Esophagus squamous epithelium (tissue), 4 donors: Measurements from ENCODE around the gene EEF1AKMT1.

ENCODE experiments used
- POLR2A ChIP-seq, 4 donors: fragments of 450-650 bp; IDR thresholded peaks; one replicate each; pipeline ENCODE4 v1.6.1; 2017; ENCODE audit warnings: antibody characterized with exemption in 4 of 4, mild to moderate bottlenecking in 4 of 4, moderate library complexity in 3 of 4
- TF ChIP-seq, protein P1 (sequence below), 6 experiments: fragments of 450-650 bp in 4 of 6; fragments of 200-600 bp in 2 of 6; sonication (generic) in 2 of 6; IDR thresholded peaks; one replicate each; pipeline ENCODE4 v1.5.1; 2016 to 2019; ENCODE audit warnings: antibody characterized with exemption in 6 of 6, mild to moderate bottlenecking in 4 of 6, moderate library complexity in 4 of 6

DNA sequence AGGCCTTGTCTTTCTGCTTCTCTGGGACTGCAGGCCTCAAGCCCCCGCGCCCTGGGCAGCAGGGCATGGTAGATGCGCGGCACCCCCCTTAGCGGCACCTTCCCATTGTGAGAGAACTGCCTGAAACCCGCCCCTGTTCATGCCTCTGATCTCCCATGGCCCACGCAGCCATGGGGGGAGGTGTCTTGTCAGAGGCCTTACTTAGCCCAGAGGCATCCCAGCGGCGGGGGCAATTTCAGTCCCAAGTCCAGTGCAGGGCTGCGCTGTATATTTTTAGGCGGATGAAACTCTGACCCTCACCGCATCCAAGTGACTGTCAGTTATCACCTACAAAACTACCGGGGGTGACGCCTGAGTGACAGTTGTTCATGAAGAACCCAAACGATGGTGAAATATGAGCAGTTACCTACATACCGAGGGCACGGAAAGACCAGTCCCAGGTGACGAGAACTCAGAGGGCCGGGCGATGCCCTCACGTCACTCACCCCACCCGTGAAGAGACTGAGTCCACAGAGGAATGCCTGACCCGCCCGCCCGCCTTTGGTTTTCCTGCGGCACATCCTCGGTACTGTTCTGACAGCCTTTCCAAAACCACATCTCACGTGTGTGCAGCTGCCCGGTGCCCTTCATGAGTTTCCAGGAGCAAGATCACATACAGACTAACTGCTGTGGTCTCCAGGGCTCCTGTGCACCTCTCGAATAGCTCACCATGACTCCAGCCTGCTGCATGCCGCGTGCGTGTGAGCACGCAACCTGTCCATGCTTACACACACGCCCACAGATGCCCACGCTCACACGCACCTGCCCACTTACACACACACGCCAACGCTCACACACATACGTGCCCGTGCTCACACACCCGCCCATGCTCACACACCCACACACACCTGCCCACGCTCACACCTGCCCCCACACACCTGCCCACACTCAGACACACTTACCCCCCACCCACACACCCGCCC is 55.9 kb downstream of the EEF1AKMT1 start:
- TF ChIP-seq, protein P1, sequence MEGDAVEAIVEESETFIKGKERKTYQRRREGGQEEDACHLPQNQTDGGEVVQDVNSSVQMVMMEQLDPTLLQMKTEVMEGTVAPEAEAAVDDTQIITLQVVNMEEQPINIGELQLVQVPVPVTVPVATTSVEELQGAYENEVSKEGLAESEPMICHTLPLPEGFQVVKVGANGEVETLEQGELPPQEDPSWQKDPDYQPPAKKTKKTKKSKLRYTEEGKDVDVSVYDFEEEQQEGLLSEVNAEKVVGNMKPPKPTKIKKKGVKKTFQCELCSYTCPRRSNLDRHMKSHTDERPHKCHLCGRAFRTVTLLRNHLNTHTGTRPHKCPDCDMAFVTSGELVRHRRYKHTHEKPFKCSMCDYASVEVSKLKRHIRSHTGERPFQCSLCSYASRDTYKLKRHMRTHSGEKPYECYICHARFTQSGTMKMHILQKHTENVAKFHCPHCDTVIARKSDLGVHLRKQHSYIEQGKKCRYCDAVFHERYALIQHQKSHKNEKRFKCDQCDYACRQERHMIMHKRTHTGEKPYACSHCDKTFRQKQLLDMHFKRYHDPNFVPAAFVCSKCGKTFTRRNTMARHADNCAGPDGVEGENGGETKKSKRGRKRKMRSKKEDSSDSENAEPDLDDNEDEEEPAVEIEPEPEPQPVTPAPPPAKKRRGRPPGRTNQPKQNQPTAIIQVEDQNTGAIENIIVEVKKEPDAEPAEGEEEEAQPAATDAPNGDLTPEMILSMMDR (IDR thresholded peaks at IDR 0.05), result no peak
- no peak for TF ChIP-seq POLR2A (IDR thresholded peaks at IDR 0.05)
